A549 (cell line): ENCODE data around the gene IFI27L2. TPM values are rescaled to one million over a fixed set of nuclear protein-coding genes. Genes with fewer than 3 reads are reported as not detected.

Source experiments
- ATAC-seq, 2 experiments: fragments of 200-7000 bp in 1 of 2; fragments of >200 bp in 1 of 2; cut with Nextera tagmentation in 1 of 2; cut with Tn5 transposase in 1 of 2; 3 replicates each; pipeline versions ENCODE4 v1.8.0 to v1.9.1; 2018 to 2020; ENCODE audit warnings: mild to moderate bottlenecking in 1 of 2, moderate library complexity in 1 of 2
- CTCF ChIA-PET: fragments of 300-600 bp; sonication (Branson Sonifier 250); formaldehyde crosslinking; extraction: SDS; loops from one replicate; lab custom pipeline; 2021; ENCODE audit warnings: antibody characterized with exemption, inconsistent platforms; lab: Yijun Ruan, JAX
- POLR2A ChIA-PET: fragments of 350-600 bp; formaldehyde crosslinking; extraction: SDS; loops from one replicate; lab custom pipeline; 2021; ENCODE audit warnings: antibody characterized with exemption, inconsistent platforms; lab: Yijun Ruan, JAX
- DNase-seq, 2 experiments: peaks; one replicate each; pipeline versions ENCODE4 v3.0.0 to v3.0.0-alpha.2; 2011 to 2016; ENCODE audit warnings: low read depth in 1 of 2, low spot score in 1 of 2
- FAIRE-seq: peaks from 2 replicates; lab custom pipeline; 2011; peaks lifted over from hg19 to GRCh38; lab: Jason Lieb, UNC
- H3K27ac ChIP-seq, 2 experiments: fragments of >200 bp; sonication (Bioruptor Twin); formaldehyde crosslinking; 3 replicates each; pipeline ENCODE4 v1.5.1; 2016 to 2017
- H3K4me1 ChIP-seq: fragments of >200 bp; sonication (Bioruptor Twin); formaldehyde crosslinking; 3 replicates; pipeline ENCODE4 v1.6.1; 2016
- H3K4me2 ChIP-seq: fragments of >200 bp; sonication (Bioruptor Twin); formaldehyde crosslinking; 3 replicates; pipeline ENCODE4 v1.6.1; 2016
- H3K4me3 ChIP-seq: fragments of >200 bp; sonication (Bioruptor Twin); formaldehyde crosslinking; 3 replicates; pipeline ENCODE4 v1.5.1; 2016
- H3K9me3 ChIP-seq: fragments of >200 bp; sonication (Bioruptor Twin); formaldehyde crosslinking; 3 replicates; pipeline ENCODE4 v1.6.1; 2016
- CBX8 ChIP-seq: fragments of 200-600 bp; sonication (generic); IDR thresholded peaks from 2 replicates; pipeline ENCODE4 v1.6.1; 2016
- EHF ChIP-seq: fragments of 250-450 bp; sonication (Bioruptor Pico); IDR thresholded peaks from 2 replicates; pipeline ENCODE4 v1.5.0; 2020; ENCODE audit warnings: mild to moderate bottlenecking
- FOSB ChIP-seq: fragments of 250-450 bp; sonication (Bioruptor Pico); IDR thresholded peaks from 2 replicates; pipeline ENCODE4 v1.5.0; 2020; ENCODE audit warnings: mild to moderate bottlenecking, moderate library complexity
- JUN ChIP-seq, 2 experiments: fragments of >200 bp; sonication (Bioruptor Twin); formaldehyde crosslinking; IDR thresholded peaks; 2 replicates in 1 of 2; 3 replicates in 1 of 2; pipeline ENCODE4 v1.6.1; 2016 to 2017
- KDM1A ChIP-seq: fragments of 200-600 bp; sonication (generic); IDR thresholded peaks from 2 replicates; pipeline ENCODE4 v1.6.1; 2016; ENCODE audit warnings: low read depth, mild to moderate bottlenecking
- NPAS2 ChIP-seq: fragments of 250-450 bp; sonication (Bioruptor Pico); IDR thresholded peaks from 2 replicates; pipeline ENCODE4 v1.8.0; 2022; ENCODE audit warnings: mild to moderate bottlenecking, moderate library complexity, borderline replicate concordance
- NR3C1 ChIP-seq: fragments of >200 bp; sonication (Bioruptor Twin); formaldehyde crosslinking; IDR thresholded peaks from 3 replicates; pipeline ENCODE4 v1.6.1; 2017
- POLR2AphosphoS2 ChIP-seq: conservative IDR thresholded peaks from 2 replicates; pipeline ENCODE4 v1.6.1; 2012; ENCODE audit warnings: low read length, improper control_type of control experiment, inconsistent platforms
- RAD21 ChIP-seq, 2 experiments: fragments of >200 bp in 1 of 2; sonication (Bioruptor Twin) in 1 of 2; formaldehyde crosslinking in 1 of 2; IDR thresholded peaks in 1 of 2; conservative IDR thresholded peaks in 1 of 2; 2 replicates in 1 of 2; 3 replicates in 1 of 2; pipeline ENCODE4 v1.6.1; 2012 to 2018; ENCODE audit warnings: inconsistent platforms in 1 of 2
- RARB ChIP-seq: fragments of 250-450 bp; sonication (Bioruptor Pico); IDR thresholded peaks from 2 replicates; pipeline ENCODE4 v1.8.0; 2021; ENCODE audit warnings: mild to moderate bottlenecking, moderate library complexity
- SREBF2 ChIP-seq: fragments of 450-650 bp; IDR thresholded peaks from 2 replicates; pipeline ENCODE4 v1.6.1; 2014; ENCODE audit warnings: mild to moderate bottlenecking, moderate library complexity
- TP53 ChIP-seq: fragments of 250-450 bp; sonication (Bioruptor Pico); IDR thresholded peaks from 2 replicates; pipeline ENCODE4 v1.5.0; 2021; ENCODE audit warnings: mild to moderate bottlenecking, moderate library complexity
- ZC3H11A ChIP-seq: fragments of 450-650 bp; IDR thresholded peaks from 2 replicates; pipeline ENCODE4 v1.6.1; 2014; ENCODE audit warnings: antibody characterized with exemption, mild to moderate bottlenecking
- ZSCAN20 ChIP-seq: fragments of 250-450 bp; sonication (Bioruptor Pico); IDR thresholded peaks from 2 replicates; pipeline ENCODE4 v1.8.0; 2022; ENCODE audit warnings: mild to moderate bottlenecking, moderate library complexity
- whole genome bisulfite sequencing: methylation state at CpG from one replicate; pipeline ENCODE4 v1.1.6; 2017; ENCODE audit errors: missing lambda C conversion rate; 5-methylcytosine and 5-hydroxymethylcytosine counted together
- polyA plus RNA-seq, 4 experiments: library from polyadenylated mRNA; depleted of rRNA in 3 of 4; stranded (reverse); fragments of >200 nt; fragmentation: RNase III in 1 of 4; extraction: RNeasy Plus Mini Kit Qiagen cat#74134 plus additional on column Dnase treatment in 1 of 4; gene quantifications; 2 replicates in 3 of 4; 3 replicates in 1 of 4; pipeline ENCODE4 v1.2.3, GENCODE V29; 2011 to 2017
- TF ChIP-seq, protein P1 (sequence below): fragments of 200-600 bp; sonication (generic); IDR thresholded peaks from 2 replicates; pipeline ENCODE4 v1.6.1; 2016; ENCODE audit warnings: antibody characterized with exemption, mild to moderate bottlenecking, moderate library complexity
- TF ChIP-seq, protein P2 (sequence below): fragments of >200 bp; sonication (Bioruptor Twin); formaldehyde crosslinking; IDR thresholded peaks from 3 replicates; pipeline ENCODE4 v1.5.1; 2016
- TF ChIP-seq, protein P3 (sequence below): fragments of 250-450 bp; sonication (Bioruptor Pico); IDR thresholded peaks from 2 replicates; pipeline ENCODE4 v1.5.0; 2020; ENCODE audit warnings: low read depth, mild to moderate bottlenecking, moderate library complexity

IFI27L2 gene
- polyA plus RNA-seq, 2 of the 4 experiments (the other 2 are of a cell fraction) = 20.3 to 64.4 TPM

DNA sequence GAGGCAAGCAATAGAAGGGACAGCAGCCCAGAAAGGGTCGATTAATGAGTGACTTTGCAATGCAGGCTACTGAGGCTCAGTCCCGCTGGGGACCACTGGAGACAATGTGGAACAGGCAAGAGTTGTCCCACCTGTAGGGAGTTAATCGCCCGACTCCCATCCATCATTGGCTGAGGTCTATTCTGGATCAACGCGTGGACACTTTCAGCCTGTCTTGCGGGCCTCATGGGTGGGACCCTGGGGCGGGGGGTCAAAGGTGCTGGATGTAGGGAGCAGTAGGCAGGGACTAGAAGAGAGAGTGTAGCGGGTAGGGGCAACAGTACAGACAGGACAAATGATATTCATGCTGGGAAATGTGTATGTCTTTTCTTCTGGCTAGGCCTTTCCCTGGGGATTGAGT is 6.1 kb downstream of the IFI27L2 start:
- CTCF ChIA-PET = interaction anchor here (0.9 to 1.9 kb wide), 3 partner anchors 9 to 183 kb away, joined by 3 to 5 read pairs (median 4); no protein-coding TSS in a partner anchor
- TF ChIP-seq, protein P1, sequence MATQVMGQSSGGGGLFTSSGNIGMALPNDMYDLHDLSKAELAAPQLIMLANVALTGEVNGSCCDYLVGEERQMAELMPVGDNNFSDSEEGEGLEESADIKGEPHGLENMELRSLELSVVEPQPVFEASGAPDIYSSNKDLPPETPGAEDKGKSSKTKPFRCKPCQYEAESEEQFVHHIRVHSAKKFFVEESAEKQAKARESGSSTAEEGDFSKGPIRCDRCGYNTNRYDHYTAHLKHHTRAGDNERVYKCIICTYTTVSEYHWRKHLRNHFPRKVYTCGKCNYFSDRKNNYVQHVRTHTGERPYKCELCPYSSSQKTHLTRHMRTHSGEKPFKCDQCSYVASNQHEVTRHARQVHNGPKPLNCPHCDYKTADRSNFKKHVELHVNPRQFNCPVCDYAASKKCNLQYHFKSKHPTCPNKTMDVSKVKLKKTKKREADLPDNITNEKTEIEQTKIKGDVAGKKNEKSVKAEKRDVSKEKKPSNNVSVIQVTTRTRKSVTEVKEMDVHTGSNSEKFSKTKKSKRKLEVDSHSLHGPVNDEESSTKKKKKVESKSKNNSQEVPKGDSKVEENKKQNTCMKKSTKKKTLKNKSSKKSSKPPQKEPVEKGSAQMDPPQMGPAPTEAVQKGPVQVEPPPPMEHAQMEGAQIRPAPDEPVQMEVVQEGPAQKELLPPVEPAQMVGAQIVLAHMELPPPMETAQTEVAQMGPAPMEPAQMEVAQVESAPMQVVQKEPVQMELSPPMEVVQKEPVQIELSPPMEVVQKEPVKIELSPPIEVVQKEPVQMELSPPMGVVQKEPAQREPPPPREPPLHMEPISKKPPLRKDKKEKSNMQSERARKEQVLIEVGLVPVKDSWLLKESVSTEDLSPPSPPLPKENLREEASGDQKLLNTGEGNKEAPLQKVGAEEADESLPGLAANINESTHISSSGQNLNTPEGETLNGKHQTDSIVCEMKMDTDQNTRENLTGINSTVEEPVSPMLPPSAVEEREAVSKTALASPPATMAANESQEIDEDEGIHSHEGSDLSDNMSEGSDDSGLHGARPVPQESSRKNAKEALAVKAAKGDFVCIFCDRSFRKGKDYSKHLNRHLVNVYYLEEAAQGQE = no peak
- Histone ChIP-seq H3K4me1 (no peaks in the 10 kb centered on the region), H3K4me2 (no peak overlapping the region), H3K4me3 (no peak overlapping the region), H3K9me3 (peaks cover 13% of the 10 kb centered on the region; the same call in 1 of the 3 replicates), H3K27ac (no peak overlapping the region)
- FAIRE-seq = no peak
- DNase-seq = no peak
- ATAC-seq = no peak
- POLR2A ChIA-PET = no interaction called here
- 75% methylated on average over 8 of the region's 9 CpGs for WGBS

DNA sequence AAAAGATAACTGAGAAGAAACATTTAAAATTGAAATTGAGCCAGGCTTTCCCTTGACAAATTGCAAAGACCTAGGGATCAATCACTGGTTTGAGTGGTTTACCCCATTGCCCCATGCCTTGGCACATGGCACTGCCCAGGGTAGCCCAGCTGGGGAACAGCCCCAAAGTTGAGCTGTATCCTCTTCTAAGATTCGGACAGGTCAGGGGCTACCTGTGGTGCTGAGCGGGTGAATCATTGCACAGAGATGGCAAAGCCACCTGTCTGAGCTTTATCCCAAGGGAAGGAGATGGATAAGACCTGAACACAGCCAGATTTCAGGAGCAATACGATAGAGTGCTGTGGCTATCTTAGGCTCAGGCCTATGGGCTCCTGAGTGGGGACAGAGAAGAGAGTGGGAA is 7.0 kb downstream of the IFI27L2 start:
- ATAC-seq (no peak), FAIRE-seq (no peak), DNase-seq (no peak)
- no peak for TF ChIP-seq NPAS2 (CRISPR knock-in tag)
- no peak for TF ChIP-seq FOSB
- TF ChIP-seq EHF (CRISPR knock-in tag) = no peak
- no peak for TF ChIP-seq ZC3H11A
- no peak for TF ChIP-seq TP53
- no peak for TF ChIP-seq RAD21 (conservative IDR thresholded peaks at IDR 0.05 in 1 of 2, IDR thresholded peaks at IDR 0.05 in 1 of 2)
- no peak for TF ChIP-seq CBX8
- TF ChIP-seq, protein P2, sequence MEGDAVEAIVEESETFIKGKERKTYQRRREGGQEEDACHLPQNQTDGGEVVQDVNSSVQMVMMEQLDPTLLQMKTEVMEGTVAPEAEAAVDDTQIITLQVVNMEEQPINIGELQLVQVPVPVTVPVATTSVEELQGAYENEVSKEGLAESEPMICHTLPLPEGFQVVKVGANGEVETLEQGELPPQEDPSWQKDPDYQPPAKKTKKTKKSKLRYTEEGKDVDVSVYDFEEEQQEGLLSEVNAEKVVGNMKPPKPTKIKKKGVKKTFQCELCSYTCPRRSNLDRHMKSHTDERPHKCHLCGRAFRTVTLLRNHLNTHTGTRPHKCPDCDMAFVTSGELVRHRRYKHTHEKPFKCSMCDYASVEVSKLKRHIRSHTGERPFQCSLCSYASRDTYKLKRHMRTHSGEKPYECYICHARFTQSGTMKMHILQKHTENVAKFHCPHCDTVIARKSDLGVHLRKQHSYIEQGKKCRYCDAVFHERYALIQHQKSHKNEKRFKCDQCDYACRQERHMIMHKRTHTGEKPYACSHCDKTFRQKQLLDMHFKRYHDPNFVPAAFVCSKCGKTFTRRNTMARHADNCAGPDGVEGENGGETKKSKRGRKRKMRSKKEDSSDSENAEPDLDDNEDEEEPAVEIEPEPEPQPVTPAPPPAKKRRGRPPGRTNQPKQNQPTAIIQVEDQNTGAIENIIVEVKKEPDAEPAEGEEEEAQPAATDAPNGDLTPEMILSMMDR = no peak
- no peak for TF ChIP-seq ZSCAN20 (CRISPR knock-in tag)
- TF ChIP-seq KDM1A = no peak
- H3K9me3 ChIP-seq = peaks cover 13% of the 10 kb centered on the region; the same call in 1 of the 3 replicates
- no peak overlapping the region for H3K27ac ChIP-seq
- no peaks in the 10 kb centered on the region for H3K4me1 ChIP-seq
- WGBS = 20% methylated on average over 2 of the region's 3 CpGs
- ChIA-PET POLR2A (no interaction called here), CTCF (interaction anchor here (0.7 to 1.3 kb wide), 4 partner anchors 10 to 44 kb away, joined by 3 to 7 read pairs (median 4); no protein-coding TSS in a partner anchor)
- no peak overlapping the region for H3K4me3 ChIP-seq
- H3K4me2 ChIP-seq = no peak overlapping the region

DNA sequence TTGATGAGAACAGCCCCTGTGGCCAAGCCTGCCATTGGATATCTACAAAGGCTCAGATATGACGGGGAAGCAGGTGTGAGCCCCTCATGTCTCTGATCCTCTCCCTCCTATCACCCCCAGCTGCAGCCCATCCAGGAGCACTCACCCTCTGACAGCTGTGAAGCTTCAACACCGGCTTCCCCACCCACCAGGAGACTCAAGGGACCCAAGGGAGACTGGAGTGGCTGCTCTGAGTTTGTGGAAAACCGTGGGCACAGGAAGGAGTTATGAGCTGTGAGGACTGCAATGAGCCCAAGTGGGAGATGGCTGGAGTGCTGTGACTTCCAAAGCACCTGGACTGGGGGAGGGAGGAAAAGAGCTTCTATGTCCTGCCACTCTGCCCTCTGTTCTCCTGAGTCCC is 7.9 kb downstream of the IFI27L2 start:
- peaks cover 13% of the 10 kb centered on the region; the same call in 1 of the 3 replicates for H3K9me3 ChIP-seq
- no peak overlapping the region for H3K4me2 ChIP-seq
- ATAC-seq (no peak), FAIRE-seq (no peak), DNase-seq (no peak)
- no peak overlapping the region for H3K4me3 ChIP-seq
- CTCF ChIA-PET = interaction anchor here (1.3 kb wide), 2 partner anchors 11 to 16 kb away, joined by 3 to 7 read pairs; no protein-coding TSS in a partner anchor
- TF ChIP-seq SREBF2 (no peak), POLR2AphosphoS2 (no peak), JUN (IDR thresholded peaks at IDR 0.05) (no peak), EHF (CRISPR knock-in tag) (no peak), RARB (CRISPR knock-in tag) (no peak), NR3C1 (no peak)
- TF ChIP-seq, protein P1 = no peak
- TF ChIP-seq, protein P3, sequence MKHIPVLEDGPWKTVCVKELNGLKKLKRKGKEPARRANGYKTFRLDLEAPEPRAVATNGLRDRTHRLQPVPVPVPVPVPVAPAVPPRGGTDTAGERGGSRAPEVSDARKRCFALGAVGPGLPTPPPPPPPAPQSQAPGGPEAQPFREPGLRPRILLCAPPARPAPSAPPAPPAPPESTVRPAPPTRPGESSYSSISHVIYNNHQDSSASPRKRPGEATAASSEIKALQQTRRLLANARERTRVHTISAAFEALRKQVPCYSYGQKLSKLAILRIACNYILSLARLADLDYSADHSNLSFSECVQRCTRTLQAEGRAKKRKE (CRISPR knock-in tag) = no peak
- TF ChIP-seq, protein P2 = no peak
- 0% methylated on average over 3 of the region's 3 CpGs for WGBS
- H3K27ac ChIP-seq = no peak overlapping the region
- H3K4me1 ChIP-seq = no peaks in the 10 kb centered on the region
- POLR2A ChIA-PET = no interaction called here
